Measurements from ENCODE around the gene DUS1L. TPM values are rescaled to one million over a fixed set of nuclear protein-coding genes. Genes with fewer than 3 reads are reported as not detected.

DUS1L gene
- total and polyA plus RNA-seq, 2 experiments from 2014 or later, result 66.0 to 122 TPM

- TF ChIP-seq, protein P1, sequence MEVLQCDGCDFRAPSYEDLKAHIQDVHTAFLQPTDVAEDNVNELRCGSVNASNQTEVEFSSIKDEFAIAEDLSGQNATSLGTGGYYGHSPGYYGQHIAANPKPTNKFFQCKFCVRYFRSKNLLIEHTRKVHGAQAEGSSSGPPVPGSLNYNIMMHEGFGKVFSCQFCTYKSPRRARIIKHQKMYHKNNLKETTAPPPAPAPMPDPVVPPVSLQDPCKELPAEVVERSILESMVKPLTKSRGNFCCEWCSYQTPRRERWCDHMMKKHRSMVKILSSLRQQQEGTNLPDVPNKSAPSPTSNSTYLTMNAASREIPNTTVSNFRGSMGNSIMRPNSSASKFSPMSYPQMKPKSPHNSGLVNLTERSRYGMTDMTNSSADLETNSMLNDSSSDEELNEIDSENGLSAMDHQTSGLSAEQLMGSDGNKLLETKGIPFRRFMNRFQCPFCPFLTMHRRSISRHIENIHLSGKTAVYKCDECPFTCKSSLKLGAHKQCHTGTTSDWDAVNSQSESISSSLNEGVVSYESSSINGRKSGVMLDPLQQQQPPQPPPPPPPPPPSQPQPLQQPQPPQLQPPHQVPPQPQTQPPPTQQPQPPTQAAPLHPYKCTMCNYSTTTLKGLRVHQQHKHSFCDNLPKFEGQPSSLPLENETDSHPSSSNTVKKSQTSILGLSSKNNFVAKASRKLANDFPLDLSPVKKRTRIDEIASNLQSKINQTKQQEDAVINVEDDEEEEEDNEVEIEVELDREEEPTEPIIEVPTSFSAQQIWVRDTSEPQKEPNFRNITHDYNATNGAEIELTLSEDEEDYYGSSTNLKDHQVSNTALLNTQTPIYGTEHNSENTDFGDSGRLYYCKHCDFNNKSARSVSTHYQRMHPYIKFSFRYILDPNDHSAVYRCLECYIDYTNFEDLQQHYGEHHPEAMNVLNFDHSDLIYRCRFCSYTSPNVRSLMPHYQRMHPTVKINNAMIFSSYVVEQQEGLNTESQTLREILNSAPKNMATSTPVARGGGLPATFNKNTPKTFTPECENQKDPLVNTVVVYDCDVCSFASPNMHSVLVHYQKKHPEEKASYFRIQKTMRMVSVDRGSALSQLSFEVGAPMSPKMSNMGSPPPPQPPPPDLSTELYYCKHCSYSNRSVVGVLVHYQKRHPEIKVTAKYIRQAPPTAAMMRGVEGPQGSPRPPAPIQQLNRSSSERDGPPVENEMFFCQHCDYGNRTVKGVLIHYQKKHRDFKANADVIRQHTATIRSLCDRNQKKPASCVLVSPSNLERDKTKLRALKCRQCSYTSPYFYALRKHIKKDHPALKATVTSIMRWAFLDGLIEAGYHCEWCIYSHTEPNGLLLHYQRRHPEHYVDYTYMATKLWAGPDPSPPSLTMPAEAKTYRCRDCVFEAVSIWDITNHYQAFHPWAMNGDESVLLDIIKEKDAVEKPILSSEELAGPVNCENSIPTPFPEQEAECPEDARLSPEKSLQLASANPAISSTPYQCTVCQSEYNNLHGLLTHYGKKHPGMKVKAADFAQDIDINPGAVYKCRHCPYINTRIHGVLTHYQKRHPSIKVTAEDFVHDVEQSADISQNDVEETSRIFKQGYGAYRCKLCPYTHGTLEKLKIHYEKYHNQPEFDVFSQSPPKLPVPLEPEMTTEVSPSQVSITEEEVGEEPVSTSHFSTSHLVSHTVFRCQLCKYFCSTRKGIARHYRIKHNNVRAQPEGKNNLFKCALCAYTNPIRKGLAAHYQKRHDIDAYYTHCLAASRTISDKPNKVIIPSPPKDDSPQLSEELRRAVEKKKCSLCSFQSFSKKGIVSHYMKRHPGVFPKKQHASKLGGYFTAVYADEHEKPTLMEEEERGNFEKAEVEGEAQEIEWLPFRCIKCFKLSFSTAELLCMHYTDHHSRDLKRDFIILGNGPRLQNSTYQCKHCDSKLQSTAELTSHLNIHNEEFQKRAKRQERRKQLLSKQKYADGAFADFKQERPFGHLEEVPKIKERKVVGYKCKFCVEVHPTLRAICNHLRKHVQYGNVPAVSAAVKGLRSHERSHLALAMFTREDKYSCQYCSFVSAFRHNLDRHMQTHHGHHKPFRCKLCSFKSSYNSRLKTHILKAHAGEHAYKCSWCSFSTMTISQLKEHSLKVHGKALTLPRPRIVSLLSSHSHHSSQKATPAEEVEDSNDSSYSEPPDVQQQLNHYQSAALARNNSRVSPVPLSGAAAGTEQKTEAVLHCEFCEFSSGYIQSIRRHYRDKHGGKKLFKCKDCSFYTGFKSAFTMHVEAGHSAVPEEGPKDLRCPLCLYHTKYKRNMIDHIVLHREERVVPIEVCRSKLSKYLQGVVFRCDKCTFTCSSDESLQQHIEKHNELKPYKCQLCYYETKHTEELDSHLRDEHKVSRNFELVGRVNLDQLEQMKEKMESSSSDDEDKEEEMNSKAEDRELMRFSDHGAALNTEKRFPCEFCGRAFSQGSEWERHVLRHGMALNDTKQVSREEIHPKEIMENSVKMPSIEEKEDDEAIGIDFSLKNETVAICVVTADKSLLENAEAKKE (CRISPR knock-in tag; IDR thresholded peaks at IDR 0.05), result no peak
- TF ChIP-seq CREB1 (CRISPR knock-in tag; IDR thresholded peaks at IDR 0.05; ENCODE audit: low read depth) (no peak), STAT1 (IDR thresholded peaks at IDR 0.05; ENCODE audit: unreplicated experiment) (no peak)
Observed at GRCh38 chr17:82019690-82020571, 45.7 kb downstream of the DUS1L start (continued).

- H3K9me2 ChIP-seq (ENCODE audit: insufficient read depth), result no peaks in the 10 kb centered on the region
- Mint-ChIP-seq H3K9me3 (no peaks in the 10 kb centered on the region), H3K4me1 (peaks cover 9% of the 10 kb centered on the region), H3K27me3 (ENCODE audit: insufficient read depth, low read depth, poor library complexity) (peaks cover 17% of the 10 kb centered on the region), H3K36me3 (ENCODE audit: low read depth) (peaks cover 6% of the 10 kb centered on the region; the same call in 1 of the 3 replicates), H3K4me3 (no peak overlapping the region; the same call in 2 of the 3 replicates), H3K27ac (no peak overlapping the region)
- H4K20me1 ChIP-seq (replicated peaks; ENCODE audit: insufficient read depth), result peaks cover 3% of the 10 kb centered on the region
- no peak overlapping the region for H3K4me2 ChIP-seq
- no peaks in the 10 kb centered on the region for H3K27me3 ChIP-seq (ENCODE audit: insufficient read depth)
- ATAC-seq, result no peak
- H2AFZ ChIP-seq, result no peak overlapping the region
- H3F3A ChIP-seq (replicated peaks; ENCODE audit: low read depth), result peaks cover 11% of the 10 kb centered on the region; the same call in 1 of the 2 replicates
- no peak for DNase-seq (ENCODE audit: low spot score)
- H3K36me3 ChIP-seq (ENCODE audit: insufficient read depth), result no peaks in the 10 kb centered on the region
- H3K4me1 ChIP-seq (ENCODE audit: insufficient read depth), result peaks cover 5% of the 10 kb centered on the region; the same call in 1 of the 2 replicates
- peaks cover 15% of the 10 kb centered on the region for H3K79me2 ChIP-seq (replicated peaks; ENCODE audit: insufficient read depth)
- no peak overlapping the region for H3K4me3 ChIP-seq
- no peak overlapping the region for H3K27ac ChIP-seq (ENCODE audit: low read depth)
- TF ChIP-seq ETS1 (IDR thresholded peaks at IDR 0.05) (no peak), CREB1 (CRISPR knock-in tag; IDR thresholded peaks at IDR 0.05; ENCODE audit: low read depth) (no peak), JUNB (IDR thresholded peaks at IDR 0.05; ENCODE audit: unreplicated experiment) (no peak), STAT1 (IDR thresholded peaks at IDR 0.05; ENCODE audit: unreplicated experiment) (no peak), NANOG (IDR thresholded peaks at IDR 0.05; ENCODE audit: borderline replicate concordance) (no peak), REST (IDR thresholded peaks at IDR 0.05; ENCODE audit: unreplicated experiment) (no peak), EZH2 (IDR thresholded peaks at IDR 0.05; ENCODE audit: low read depth, unreplicated experiment) (no peak)
Observed at GRCh38 chr17:82018989-82019689, 46.5 kb downstream of the DUS1L start.

Data from GM23338 (cell line).